ENCODE results near the gene HIP1R.
A peak's percentile ranks its signal among the peaks of the same experiment; 100 is the strongest.
"Not testable (repeated sequence)": the region's sequence is repeated elsewhere in the genome, so short reads cannot be mapped to it uniquely, and the experiment has no call there.

Gene HIP1R

GRCh38 chr12:122895320-122895703, 60.1 kb downstream of the HIP1R start:
- no peak for TF ChIP-seq CTCF (IDR thresholded peaks at IDR 0.05)
- H3K27ac ChIP-seq: peak overlapping the region; percentile 80 to 82
- DNase-seq (ENCODE audit: low spot score): no peak
- H3K4me3 ChIP-seq: peak overlapping the region; percentile 81

GRCh38 chr12:122895704-122896636, 60.7 kb downstream of the HIP1R start, which contains the start of gene VPS37B:
Gene VPS37B (minus strand): TSS chr12:122896124. CDS start chr12:122896062, 62 bp downstream.
- Histone ChIP-seq H3K4me3 (peak within 1 kb of the TSS; percentile 81), H3K27ac (peak within 1 kb of the TSS; percentile 80 to 82)
- DNase-seq (ENCODE audit: low spot score): peak; percentile 91
- no peak for TF ChIP-seq CTCF (IDR thresholded peaks at IDR 0.05)

GRCh38 chr12:122896662-122897061, 61.4 kb downstream of the HIP1R start:
- TF ChIP-seq CTCF (IDR thresholded peaks at IDR 0.05): no peak
- DNase-seq (ENCODE audit: low spot score): no peak
- Histone ChIP-seq H3K27ac (peak overlapping the region in 1 of 2 donors; percentile 28), H3K4me3 (no peak overlapping the region)

GRCh38 chr12:122899887-122900286, 64.6 kb downstream of the HIP1R start:
- Histone ChIP-seq H3K27ac (no peak overlapping the region), H3K4me3 (no peak overlapping the region)
- no peak for DNase-seq (ENCODE audit: low spot score)
- no peak for TF ChIP-seq CTCF (IDR thresholded peaks at IDR 0.05)

GRCh38 chr12:122902854-122903692, 67.8 kb downstream of the HIP1R start:
- Histone ChIP-seq H3K4me3 (no peak overlapping the region), H3K27ac (no peak overlapping the region)
- DNase-seq (ENCODE audit: low spot score): no peak
- no peak for TF ChIP-seq CTCF (IDR thresholded peaks at IDR 0.05)

- no peak for DNase-seq (ENCODE audit: low spot score)
- no peak overlapping the region for H3K27ac ChIP-seq
- no peak overlapping the region for H3K4me3 ChIP-seq
- TF ChIP-seq CTCF (IDR thresholded peaks at IDR 0.05): no peak
Observed at GRCh38 chr12:122903693-122904034, 68.4 kb downstream of the HIP1R start.

GRCh38 chr12:122905258-122905657, 70.0 kb downstream of the HIP1R start:
- H3K27ac ChIP-seq; H3K4me3 ChIP-seq; DNase-seq (ENCODE audit: low spot score): not testable (repeated sequence)
